HL-60 (cell line): Measurements from ENCODE around the gene FAM124A.

Source experiments
- DNase-seq, 2 experiments: peaks; one replicate each; pipeline ENCODE4 v3.0.0-alpha.2; 2010 to 2020; ENCODE audit warnings: low read depth in 1 of 2, low spot score in 1 of 2
- H3K27ac ChIP-seq: fragments of 250-450 bp; sonication (Bioruptor Pico); replicated peaks from 2 replicates; pipeline ENCODE4 v1.5.1; 2020; ENCODE audit warnings: mild to moderate bottlenecking, moderate library complexity
- H3K27me3 ChIP-seq: fragments of 250-450 bp; sonication (Bioruptor Pico); 2 replicates; pipeline ENCODE4 v1.5.1; 2021; ENCODE audit warnings: mild to moderate bottlenecking, moderate library complexity; ENCODE audit not compliant: insufficient read depth, poor library complexity, severe bottlenecking
- H3K4me3 ChIP-seq: replicated peaks from 2 replicates; pipeline ENCODE4 v1.5.1; 2011; ENCODE audit warnings: mild to moderate bottlenecking, control low read depth, low read length; ENCODE audit not compliant: insufficient read depth
- GABPA ChIP-seq: IDR thresholded peaks from 2 replicates; pipeline ENCODE4 v1.6.1; 2012; ENCODE audit warnings: low read depth
- POLR2AphosphoS5 ChIP-seq: IDR thresholded peaks from 2 replicates; pipeline ENCODE4 v1.6.1; 2012; ENCODE audit warnings: low read depth
- SPI1 ChIP-seq: IDR thresholded peaks from 2 replicates; pipeline ENCODE4 v1.6.1; 2012; ENCODE audit warnings: low read depth, mild to moderate bottlenecking, borderline replicate concordance
- TF ChIP-seq, protein P1 (sequence below): IDR thresholded peaks from one replicate; pipeline ENCODE4 v1.5.1; 2011; ENCODE audit warnings: low read length, control low read depth, inconsistent platforms; ENCODE audit not compliant: insufficient read depth
- TF ChIP-seq, protein P2 (sequence below): IDR thresholded peaks from 2 replicates; pipeline ENCODE4 v1.6.1; 2012; ENCODE audit warnings: low read depth; ENCODE audit not compliant: insufficient replicate concordance

FAM124A gene

DNA sequence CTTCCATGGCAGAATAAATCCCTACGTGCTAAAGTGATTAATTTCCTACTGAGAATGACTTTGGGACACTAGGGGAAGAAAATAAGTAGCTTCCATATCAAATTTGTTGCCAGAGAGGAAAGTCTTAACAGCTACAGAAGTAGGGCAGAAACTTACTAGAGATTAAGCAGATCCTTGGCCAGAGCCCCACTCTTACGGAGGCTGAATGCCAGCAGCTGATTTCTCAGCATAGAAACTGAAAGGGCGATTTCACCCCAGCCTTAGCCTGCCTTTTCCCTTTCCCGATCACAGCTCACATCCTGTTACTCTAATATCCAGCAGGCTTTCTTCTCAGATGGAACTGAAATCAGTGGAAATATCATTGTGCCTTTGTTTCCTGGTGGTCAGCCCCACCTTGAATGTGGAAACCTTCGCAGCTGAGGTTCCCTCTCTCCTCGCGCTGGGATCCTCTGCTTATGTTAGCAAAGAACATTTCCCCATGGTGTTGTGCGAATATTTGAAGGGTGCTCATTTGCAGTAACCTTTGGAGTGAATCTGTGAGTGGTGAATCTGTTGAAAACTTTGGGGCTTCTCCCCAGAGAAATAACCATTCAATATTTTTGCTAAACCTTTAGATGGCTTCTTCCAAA is 8.4 kb downstream of the FAM124A start:
- Histone ChIP-seq H3K27ac (no peak overlapping the region), H3K4me3 (no peak overlapping the region), H3K27me3 (peaks cover 26% of the 10 kb centered on the region)
- DNase-seq: no peak
- TF ChIP-seq SPI1: no peak

DNA sequence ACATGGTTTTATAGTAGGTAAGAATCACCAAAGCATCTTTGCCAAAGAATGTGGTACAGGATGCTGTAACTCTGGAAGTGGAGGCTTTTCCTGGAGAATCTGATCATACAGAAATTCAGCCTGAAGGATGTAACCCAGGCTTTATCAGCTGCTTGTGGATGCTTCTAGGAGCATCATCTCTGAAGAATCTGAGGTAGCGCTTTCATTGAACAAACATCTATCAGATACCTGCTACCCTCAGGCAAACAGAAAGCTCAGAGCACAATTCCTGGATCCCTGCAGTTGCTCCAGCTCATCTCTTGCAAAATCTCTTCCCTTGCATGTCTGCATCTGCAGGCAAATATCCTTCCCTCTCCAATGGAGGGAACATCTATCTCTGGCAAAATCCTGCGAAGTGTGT is 9.3 kb downstream of the FAM124A start:
- DNase-seq: no peak
- Histone ChIP-seq H3K4me3 (no peak overlapping the region), H3K27me3 (peaks cover 26% of the 10 kb centered on the region), H3K27ac (no peak overlapping the region)
- TF ChIP-seq GABPA: no peak
- TF ChIP-seq SPI1: no peak
- TF ChIP-seq, protein P1, sequence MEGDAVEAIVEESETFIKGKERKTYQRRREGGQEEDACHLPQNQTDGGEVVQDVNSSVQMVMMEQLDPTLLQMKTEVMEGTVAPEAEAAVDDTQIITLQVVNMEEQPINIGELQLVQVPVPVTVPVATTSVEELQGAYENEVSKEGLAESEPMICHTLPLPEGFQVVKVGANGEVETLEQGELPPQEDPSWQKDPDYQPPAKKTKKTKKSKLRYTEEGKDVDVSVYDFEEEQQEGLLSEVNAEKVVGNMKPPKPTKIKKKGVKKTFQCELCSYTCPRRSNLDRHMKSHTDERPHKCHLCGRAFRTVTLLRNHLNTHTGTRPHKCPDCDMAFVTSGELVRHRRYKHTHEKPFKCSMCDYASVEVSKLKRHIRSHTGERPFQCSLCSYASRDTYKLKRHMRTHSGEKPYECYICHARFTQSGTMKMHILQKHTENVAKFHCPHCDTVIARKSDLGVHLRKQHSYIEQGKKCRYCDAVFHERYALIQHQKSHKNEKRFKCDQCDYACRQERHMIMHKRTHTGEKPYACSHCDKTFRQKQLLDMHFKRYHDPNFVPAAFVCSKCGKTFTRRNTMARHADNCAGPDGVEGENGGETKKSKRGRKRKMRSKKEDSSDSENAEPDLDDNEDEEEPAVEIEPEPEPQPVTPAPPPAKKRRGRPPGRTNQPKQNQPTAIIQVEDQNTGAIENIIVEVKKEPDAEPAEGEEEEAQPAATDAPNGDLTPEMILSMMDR: no peak
- no peak for TF ChIP-seq POLR2AphosphoS5
- TF ChIP-seq, protein P2, sequence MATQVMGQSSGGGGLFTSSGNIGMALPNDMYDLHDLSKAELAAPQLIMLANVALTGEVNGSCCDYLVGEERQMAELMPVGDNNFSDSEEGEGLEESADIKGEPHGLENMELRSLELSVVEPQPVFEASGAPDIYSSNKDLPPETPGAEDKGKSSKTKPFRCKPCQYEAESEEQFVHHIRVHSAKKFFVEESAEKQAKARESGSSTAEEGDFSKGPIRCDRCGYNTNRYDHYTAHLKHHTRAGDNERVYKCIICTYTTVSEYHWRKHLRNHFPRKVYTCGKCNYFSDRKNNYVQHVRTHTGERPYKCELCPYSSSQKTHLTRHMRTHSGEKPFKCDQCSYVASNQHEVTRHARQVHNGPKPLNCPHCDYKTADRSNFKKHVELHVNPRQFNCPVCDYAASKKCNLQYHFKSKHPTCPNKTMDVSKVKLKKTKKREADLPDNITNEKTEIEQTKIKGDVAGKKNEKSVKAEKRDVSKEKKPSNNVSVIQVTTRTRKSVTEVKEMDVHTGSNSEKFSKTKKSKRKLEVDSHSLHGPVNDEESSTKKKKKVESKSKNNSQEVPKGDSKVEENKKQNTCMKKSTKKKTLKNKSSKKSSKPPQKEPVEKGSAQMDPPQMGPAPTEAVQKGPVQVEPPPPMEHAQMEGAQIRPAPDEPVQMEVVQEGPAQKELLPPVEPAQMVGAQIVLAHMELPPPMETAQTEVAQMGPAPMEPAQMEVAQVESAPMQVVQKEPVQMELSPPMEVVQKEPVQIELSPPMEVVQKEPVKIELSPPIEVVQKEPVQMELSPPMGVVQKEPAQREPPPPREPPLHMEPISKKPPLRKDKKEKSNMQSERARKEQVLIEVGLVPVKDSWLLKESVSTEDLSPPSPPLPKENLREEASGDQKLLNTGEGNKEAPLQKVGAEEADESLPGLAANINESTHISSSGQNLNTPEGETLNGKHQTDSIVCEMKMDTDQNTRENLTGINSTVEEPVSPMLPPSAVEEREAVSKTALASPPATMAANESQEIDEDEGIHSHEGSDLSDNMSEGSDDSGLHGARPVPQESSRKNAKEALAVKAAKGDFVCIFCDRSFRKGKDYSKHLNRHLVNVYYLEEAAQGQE: no peak

DNA sequence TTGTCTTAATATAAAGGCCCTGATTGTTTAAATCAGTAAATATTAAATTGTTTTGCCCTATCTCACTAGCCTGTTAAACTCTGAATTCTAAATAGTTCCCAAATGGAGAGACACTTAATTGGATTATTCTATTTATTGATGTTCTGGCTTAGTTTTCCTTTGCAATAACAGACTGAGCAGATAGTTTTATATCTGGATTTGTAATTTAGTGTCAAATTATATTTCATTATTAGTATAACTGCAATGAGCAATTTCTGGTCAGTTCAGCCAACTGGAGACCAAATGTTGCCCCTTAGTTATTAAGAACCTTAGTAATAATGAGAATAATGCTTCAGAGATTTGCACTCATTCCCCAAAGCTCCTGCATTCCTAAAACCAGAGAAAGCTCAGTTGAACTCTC is 10.1 kb downstream of the FAM124A start:
- TF ChIP-seq SPI1 (no peak), POLR2AphosphoS5 (no peak), GABPA (no peak)
- TF ChIP-seq, protein P2: no peak
- TF ChIP-seq, protein P1: no peak
- DNase-seq: no peak
- Histone ChIP-seq H3K27me3 (peaks cover 25% of the 10 kb centered on the region), H3K4me3 (no peak overlapping the region), H3K27ac (no peak overlapping the region)

DNA sequence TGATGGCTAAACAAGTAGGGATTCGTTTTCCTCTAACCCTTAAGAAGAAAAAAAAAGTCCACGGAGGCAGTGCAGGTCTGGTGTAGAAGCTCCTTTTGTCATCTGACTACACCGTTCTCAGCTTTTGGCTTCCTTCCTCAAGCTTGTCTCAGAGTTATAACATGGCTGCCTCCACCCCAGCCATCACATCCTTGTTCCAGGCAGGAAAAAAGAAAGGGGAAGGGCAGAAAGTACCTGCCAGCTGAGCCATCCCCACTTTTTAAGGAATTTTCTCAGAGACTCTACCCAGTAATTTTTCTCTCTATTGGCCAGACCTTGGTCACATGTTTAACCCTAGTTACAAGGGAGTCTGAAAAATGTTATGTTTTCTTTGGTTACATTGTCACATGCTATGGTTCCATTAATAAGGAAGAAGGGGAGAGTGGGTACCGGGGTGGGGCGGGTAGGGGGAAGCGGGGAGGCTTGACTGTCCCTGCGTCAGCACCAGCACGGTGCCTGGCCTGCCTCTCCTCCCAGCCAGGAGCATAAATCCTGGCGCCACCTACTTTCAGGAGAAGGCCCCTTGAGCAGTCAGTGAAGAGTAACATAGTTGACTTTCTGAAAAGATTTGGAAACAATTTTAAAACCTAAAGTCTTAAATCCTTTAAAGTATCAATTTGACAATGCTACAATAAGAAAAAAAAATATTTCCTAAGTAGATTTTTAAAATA is 11.1 kb downstream of the FAM124A start:
- Histone ChIP-seq H3K27me3 (peaks cover 17% of the 10 kb centered on the region), H3K27ac (no peak overlapping the region), H3K4me3 (no peak overlapping the region)
- DNase-seq: no peak
- TF ChIP-seq SPI1 (no peak), POLR2AphosphoS5 (no peak), GABPA (no peak)

DNA sequence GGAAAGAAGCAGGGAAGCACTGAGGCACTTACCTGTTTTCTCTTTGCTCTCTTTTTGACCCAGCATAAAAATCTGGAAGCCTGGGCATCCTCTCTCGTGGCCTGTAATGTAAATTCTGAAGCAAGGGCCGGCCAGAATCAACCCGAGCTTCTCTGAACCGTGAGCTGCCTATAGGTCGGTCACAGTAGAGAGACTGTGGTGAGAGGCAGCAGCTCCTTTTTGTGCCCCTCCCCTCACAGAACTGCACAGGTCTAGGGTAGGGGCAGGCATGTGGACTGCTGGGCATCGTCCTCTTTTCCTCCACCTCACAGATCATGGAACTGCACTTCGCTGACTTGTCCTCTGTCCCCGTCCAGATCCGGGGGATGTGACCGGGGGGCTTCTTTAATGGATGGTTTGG is 12.5 kb downstream of the FAM124A start:
- Histone ChIP-seq H3K27me3 (peaks cover 14% of the 10 kb centered on the region), H3K27ac (no peak overlapping the region), H3K4me3 (no peak overlapping the region)
- TF ChIP-seq, protein P2: no peak
- TF ChIP-seq GABPA: no peak
- DNase-seq: no peak
